EH (cell line): ENCODE data around the gene DNAJC17.

Source experiments
- DNase-seq: peaks from one replicate; pipeline ENCODE4 v3.0.0-alpha.2; 2015; ENCODE audit warnings: low read depth

DNAJC17 gene

DNA sequence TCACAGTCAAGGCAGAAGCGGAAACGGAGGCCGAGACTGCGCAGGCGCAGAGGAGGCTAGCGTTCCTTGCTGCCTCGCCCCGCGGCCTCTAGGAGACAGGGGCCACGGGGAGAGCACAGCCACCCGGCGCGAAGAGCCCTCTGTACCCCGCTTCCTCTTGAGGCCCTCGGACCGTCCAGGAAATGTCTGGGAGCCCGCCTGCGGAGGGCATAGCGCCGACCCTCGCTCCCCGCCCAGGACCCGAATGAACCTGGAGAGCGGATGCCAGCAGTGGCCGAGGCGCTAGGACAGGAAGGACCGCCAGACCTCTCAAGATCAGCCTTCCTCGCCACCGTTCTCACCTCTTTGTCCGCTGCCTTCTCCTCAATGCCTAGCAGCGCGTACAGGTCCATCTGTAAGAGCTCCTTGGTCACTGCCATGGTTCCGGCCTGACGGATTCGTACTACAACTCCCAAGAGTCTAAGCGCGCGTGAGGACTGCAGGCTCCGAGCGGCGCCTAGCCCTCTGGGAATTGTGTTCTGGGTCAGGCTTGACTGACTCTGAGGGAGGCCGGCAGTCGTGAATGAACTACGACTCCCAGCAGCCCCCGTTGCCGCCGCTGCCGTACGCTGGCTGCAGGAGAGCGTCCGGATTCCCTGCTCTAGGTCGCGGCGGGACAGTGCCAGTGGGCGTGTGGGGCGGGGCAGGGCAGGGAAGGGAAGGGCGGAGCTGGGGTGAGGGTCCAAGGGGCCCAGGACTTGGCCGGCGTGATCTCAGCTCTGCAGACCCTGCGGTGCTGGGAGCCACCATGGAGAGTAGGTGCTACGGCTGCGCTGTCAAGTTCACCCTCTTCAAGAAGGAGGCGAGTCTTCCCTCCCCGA, at the start of gene DNAJC17, which contains the start of gene ZFYVE19:
TSS of gene DNAJC17 (minus strand) at position 446 of the 860 bp plus-strand sequence. CDS start at position 419, 27 bp downstream.
TSS of gene ZFYVE19 (plus strand) at position 62 of the 860 bp plus-strand sequence. CDS start at position 563, 501 bp downstream.
- DNase-seq: peak; percentile 98

DNA sequence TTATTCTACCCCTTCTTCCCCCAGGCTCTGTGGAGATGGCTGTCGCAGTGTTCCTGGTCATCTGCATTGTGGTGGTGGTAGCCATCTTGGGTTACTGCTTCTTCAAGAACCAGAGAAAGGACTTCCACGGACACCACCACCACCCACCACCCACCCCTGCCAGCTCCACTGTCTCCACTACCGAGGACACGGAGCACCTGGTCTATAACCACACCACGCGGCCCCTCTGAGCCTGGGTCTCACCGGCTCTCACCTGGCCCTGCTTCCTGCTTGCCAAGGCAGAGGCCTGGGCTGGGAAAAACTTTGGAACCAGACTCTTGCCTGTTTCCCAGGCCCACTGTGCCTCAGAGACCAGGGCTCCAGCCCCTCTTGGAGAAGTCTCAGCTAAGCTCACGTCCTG, 49.5 kb upstream of the DNAJC17 start:
- DNase-seq: no peak

GRCh38 chr15:40855706-40856234, 48.5 kb upstream of the DNAJC17 start:
- DNase-seq: no peak

DNA sequence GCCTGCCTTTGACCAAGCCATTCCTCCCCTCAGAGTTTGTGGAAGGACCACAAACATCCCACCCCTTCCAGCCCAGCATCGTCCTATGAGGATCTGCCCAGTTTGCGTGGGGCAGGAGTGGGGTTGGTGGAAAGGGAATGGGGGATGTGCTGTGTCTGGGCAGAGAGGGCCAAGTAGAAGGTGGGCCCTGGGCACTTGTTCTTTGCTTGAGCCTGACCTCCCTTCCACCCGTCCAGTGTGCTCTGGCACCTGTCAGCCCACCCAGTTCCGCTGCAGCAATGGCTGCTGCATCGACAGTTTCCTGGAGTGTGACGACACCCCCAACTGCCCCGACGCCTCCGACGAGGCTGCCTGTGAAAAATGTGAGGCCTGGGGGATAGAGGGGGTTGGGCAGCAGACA, 46.9 kb upstream of the DNAJC17 start:
- no peak for DNase-seq

GRCh38 chr15:40853241-40853890, 46.1 kb upstream of the DNAJC17 start:
- DNase-seq: no peak

DNA sequence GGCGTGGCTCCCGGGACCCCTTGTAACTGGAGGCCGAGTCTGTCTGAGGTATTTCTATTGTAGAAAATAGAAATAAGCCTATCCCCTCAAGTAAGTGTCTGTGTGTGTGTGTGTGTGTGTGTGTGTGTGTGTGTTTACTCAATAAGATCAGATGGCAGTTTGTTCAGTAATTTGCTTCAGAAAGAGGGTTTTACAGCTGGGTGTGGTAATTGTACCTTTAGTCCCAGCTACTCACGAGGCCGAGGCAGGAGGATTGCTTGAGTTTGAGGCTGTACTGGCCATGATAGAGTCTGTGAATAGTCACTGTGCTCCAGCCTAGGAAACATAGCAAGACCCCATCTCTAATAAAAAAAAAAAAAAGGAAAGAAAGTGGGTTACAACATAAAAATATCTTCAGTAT, 45.3 kb upstream of the DNAJC17 start:
- DNase-seq: no peak

GRCh38 chr15:40850576-40851112, 43.4 kb upstream of the DNAJC17 start:
- no peak for DNase-seq

- DNase-seq: peak; percentile 62
Measured at GRCh38 chr15:40847223-40847961, 40.1 kb upstream of the DNAJC17 start.

- no peak for DNase-seq
Measured at GRCh38 chr15:40846841-40847222, 39.6 kb upstream of the DNAJC17 start.

- DNase-seq: no peak
Measured at GRCh38 chr15:40845511-40846284, 38.4 kb upstream of the DNAJC17 start.

DNA sequence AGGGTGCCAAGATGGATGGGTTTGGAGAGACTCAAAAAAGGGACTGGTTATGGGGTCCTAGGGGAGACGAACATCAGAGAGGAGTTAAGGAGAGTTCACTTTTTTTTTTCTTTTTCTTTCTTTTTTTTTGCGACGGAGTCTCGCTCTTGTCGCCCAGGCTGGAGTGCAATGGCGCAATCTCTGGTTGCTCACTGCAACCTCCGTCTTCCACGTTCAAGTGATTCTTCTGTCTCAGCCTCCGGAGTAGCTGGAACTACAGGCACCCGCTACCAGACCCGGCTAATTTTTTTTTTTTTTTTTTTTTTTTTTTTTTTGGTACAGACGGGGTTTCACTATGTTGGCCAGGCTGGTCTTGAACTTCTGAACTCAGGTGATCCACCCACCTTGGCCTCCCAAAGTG, 37.8 kb upstream of the DNAJC17 start:
- no peak for DNase-seq

- peak; percentile 21 for DNase-seq
Measured at GRCh38 chr15:40844696-40845030, 37.4 kb upstream of the DNAJC17 start.

DNA sequence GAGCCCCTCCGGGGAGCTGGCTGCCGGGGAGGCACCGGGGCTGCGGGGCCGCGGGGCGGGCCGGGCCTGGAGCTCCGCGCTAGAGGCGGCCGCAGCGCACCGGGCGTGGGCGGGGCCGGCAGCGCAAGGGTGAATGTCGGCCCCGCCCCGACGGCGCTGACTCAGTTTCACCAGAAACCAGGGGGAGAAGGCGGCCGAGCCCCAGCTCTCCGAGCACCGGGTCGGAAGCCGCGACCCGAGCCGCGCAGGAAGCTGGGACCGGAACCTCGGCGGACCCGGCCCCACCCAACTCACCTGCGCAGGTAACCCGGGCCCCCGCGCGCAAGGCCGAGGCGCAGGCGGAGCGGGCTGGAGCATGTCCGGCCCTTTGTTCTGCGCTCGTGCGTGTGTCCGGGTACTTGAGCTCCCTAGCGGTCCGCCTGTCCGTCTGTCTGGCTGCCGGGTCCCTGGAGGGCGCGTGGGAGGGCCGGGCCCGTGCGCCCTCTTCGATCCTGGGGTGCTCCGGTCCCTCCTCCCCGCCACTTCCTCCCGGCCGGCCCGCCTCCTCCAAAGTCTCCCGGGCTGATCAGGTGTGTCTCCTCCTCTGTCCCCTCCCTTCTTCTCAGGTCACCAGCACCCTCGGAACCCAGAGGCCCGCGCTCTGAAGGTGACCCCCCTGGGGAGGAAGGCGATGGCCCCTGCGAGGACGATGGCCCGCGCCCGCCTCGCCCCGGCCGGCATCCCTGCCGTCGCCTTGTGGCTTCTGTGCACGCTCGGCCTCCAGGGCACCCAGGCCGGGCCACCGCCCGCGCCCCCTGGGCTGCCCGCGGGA, 36.8 kb upstream of the DNAJC17 start, which contains the start of gene SPINT1:
TSS of gene SPINT1 (plus strand) at position 164 of the 811 bp plus-strand sequence. CDS start at position 671, 507 bp downstream.
- peak; percentile 14 for DNase-seq

GRCh38 chr15:40843261-40843884, 36.1 kb upstream of the DNAJC17 start:
- no peak for DNase-seq

- no peak for DNase-seq
Measured at GRCh38 chr15:40841741-40842140, 34.5 kb upstream of the DNAJC17 start.

DNA sequence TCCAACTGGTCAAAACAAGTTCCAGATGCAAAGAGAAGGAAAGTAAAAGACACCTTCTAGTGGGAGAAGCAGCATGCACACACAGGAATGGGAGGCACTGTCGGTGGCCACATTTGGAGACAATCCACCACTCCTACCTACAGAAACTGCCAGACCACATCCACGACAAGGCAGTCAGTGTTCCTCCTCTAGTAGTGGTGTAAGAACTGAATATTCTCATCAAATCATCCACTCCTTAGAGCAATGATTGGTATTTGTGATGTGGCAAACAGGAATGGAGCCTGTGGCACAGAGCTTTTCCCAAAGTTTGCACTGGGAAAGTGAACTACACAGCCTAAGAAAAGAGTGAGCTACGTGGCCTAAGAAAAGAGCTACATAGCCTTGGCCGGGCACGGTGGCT, 31.5 kb upstream of the DNAJC17 start:
- DNase-seq: peak; percentile 54

DNA sequence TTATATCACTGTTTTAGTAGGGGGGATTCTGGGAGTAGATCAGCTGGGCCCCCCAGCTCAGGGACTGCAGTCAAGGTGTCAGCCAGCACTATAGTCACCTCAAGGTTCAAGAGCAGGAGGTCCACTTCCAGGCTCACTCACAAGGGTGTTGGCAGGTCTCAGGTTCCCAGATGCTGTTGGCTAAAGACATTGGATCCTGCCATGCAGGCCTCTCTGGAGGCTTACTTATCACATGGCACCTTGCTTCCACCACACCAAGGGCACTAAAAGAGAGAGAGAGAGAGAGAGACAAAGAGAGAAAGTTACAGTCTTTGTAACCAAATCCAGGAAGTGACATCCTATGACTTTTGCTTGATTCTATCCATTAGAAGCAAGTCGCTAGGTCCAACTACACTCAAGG, 28.7 kb upstream of the DNAJC17 start:
- no peak for DNase-seq

GRCh38 chr15:40832903-40833302, 25.6 kb upstream of the DNAJC17 start:
- DNase-seq: no peak

- no peak for DNase-seq
Measured at GRCh38 chr15:40831861-40832260, 24.6 kb upstream of the DNAJC17 start.

DNA sequence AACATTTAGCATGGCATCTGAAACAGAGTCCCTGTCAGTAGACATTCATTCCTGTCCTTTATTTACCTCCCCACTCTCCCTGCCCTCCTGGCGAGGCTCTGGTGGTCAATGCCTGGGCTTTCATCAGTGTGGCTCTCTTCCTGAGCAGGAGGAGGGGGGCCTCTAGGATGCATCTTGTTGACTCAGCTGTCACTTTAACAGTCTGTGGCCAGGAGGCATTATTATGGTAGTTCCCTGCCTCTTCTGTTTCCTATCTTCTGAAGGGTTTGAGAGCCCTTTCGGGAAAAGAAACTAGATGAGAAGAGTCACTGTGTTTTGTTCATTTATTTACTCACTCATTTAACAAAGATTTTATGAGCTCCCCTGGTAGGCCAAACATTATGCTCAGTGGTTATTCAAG, 23.6 kb upstream of the DNAJC17 start:
- no peak for DNase-seq
